Measurements from ENCODE around the gene XKR7.
A peak's percentile ranks its signal among the peaks of the same experiment; 100 is the strongest.

The XKR7 gene

GRCh38 chr20:32010666-32011065, 42.7 kb downstream of the XKR7 start:
- Histone ChIP-seq H3K27me3 (ENCODE audit: control insufficient read depth, insufficient read depth, low read length) (no peaks in the 10 kb centered on the region), H3K27ac (ENCODE audit: low read length) (no peak overlapping the region), H3K9me3 (ENCODE audit: control insufficient read depth, insufficient read depth, low read length) (no peaks in the 10 kb centered on the region), H3K4me1 (ENCODE audit: control insufficient read depth, insufficient read depth, low read length) (peaks cover 6% of the 10 kb centered on the region), H3K4me3 (ENCODE audit: low read length) (no peak overlapping the region), H3K36me3 (ENCODE audit: control insufficient read depth, insufficient read depth, low read length) (no peaks in the 10 kb centered on the region)
- no peak for DNase-seq (ENCODE audit: low read depth, low spot score)
- no CpG with 5 or more reads among the region's 8 CpGs for WGBS (ENCODE audit: insufficient coverage, insufficient read length)

DNA sequence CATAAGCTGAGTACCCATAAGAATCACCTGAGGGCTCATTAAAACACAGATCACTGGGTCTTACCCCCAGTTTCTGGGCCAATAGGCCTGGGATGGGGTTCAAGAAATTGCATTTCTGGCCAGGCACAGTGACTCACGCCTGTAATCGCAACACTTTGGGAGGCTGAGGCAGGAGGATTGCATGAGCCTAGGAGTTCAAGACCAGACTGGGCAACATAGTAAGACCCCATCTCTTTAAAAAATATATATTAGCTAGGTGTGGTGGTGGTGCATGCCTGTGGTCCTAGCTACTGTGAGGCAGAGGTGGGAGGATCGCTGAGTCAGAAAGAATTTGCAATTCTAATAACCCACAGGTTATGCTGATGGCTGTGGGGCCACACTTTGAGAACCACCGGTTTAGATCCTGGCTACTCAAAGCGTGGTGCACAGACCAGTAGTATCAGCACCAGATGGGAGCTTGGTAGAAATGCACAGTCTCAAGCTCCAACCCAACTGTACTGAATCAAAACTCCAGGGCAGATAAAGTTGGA, 44.3 kb downstream of the XKR7 start:
- Histone ChIP-seq H3K27ac (ENCODE audit: low read length) (no peak overlapping the region), H3K36me3 (ENCODE audit: control insufficient read depth, insufficient read depth, low read length) (no peaks in the 10 kb centered on the region), H3K9me3 (ENCODE audit: control insufficient read depth, insufficient read depth, low read length) (no peaks in the 10 kb centered on the region), H3K27me3 (ENCODE audit: control insufficient read depth, insufficient read depth, low read length) (no peaks in the 10 kb centered on the region), H3K4me3 (ENCODE audit: low read length) (no peak overlapping the region), H3K4me1 (ENCODE audit: control insufficient read depth, insufficient read depth, low read length) (peaks cover 2% of the 10 kb centered on the region)
- WGBS (ENCODE audit: insufficient coverage, insufficient read length), result no CpG with 5 or more reads among the region's 5 CpGs
- DNase-seq (ENCODE audit: low read depth, low spot score), result no peak

DNA sequence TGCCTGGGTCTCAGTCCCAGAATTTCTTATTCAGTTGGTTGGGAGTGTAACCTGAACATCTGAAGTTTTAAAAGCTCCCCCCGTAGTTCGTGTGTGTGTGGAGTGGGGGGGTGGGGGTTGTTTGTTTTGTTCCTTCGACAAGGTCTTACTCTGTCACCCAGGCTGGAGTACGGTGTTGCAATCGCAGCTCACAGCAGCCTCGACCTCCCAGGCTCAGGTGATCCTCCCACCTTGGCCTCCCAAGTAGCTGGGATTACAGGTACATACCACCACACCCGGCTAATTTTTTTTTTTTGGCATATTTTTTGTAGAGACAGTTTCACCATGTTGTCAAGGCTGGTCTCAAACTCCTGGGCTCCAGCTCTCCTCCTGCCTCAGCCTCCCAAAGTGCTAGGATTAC, 45.4 kb downstream of the XKR7 start:
- Histone ChIP-seq H3K9me3 (ENCODE audit: control insufficient read depth, insufficient read depth, low read length) (no peaks in the 10 kb centered on the region), H3K4me1 (ENCODE audit: control insufficient read depth, insufficient read depth, low read length) (no peaks in the 10 kb centered on the region; the same call in 1 of the 2 replicates), H3K27ac (ENCODE audit: low read length) (no peak overlapping the region), H3K27me3 (ENCODE audit: control insufficient read depth, insufficient read depth, low read length) (no peaks in the 10 kb centered on the region), H3K36me3 (ENCODE audit: control insufficient read depth, insufficient read depth, low read length) (no peaks in the 10 kb centered on the region), H3K4me3 (ENCODE audit: low read length) (no peak overlapping the region)
- no CpG with 5 or more reads among the region's 7 CpGs for WGBS (ENCODE audit: insufficient coverage, insufficient read length)
- DNase-seq (ENCODE audit: low read depth, low spot score), result no peak

- peak; percentile 87 for DNase-seq (ENCODE audit: low read depth, low spot score)
- no peaks in the 10 kb centered on the region for H3K36me3 ChIP-seq (ENCODE audit: control insufficient read depth, insufficient read depth, low read length)
- no peaks in the 10 kb centered on the region for H3K9me3 ChIP-seq (ENCODE audit: control insufficient read depth, insufficient read depth, low read length)
- H3K27ac ChIP-seq (ENCODE audit: low read length), result no peak overlapping the region
- H3K27me3 ChIP-seq (ENCODE audit: control insufficient read depth, insufficient read depth, low read length), result no peaks in the 10 kb centered on the region
- peak overlapping the region; percentile 2; the same call in 1 of the 2 replicates for H3K4me3 ChIP-seq (ENCODE audit: low read length)
- WGBS (ENCODE audit: insufficient coverage, insufficient read length), result no CpG with 5 or more reads among the region's 35 CpGs
- no peaks in the 10 kb centered on the region; the same call in 1 of the 2 replicates for H3K4me1 ChIP-seq (ENCODE audit: control insufficient read depth, insufficient read depth, low read length)
Observed at GRCh38 chr20:32017711-32018251, 49.8 kb downstream of the XKR7 start.

GRCh38 chr20:32018269-32019155, 50.6 kb downstream of the XKR7 start:
- no CpG with 5 or more reads among the region's 67 CpGs for WGBS (ENCODE audit: insufficient coverage, insufficient read length)

GRCh38 chr20:32019156-32019510, 51.2 kb downstream of the XKR7 start:
- peak overlapping the region; percentile 81; the same call in 1 of the 2 replicates for H3K4me3 ChIP-seq (ENCODE audit: low read length)
- H3K9me3 ChIP-seq (ENCODE audit: control insufficient read depth, insufficient read depth, low read length), result no peaks in the 10 kb centered on the region
- peak; percentile 27 for DNase-seq (ENCODE audit: low read depth, low spot score)
- H3K27me3 ChIP-seq (ENCODE audit: control insufficient read depth, insufficient read depth, low read length), result no peaks in the 10 kb centered on the region
- H3K36me3 ChIP-seq (ENCODE audit: control insufficient read depth, insufficient read depth, low read length), result no peaks in the 10 kb centered on the region
- H3K4me1 ChIP-seq (ENCODE audit: control insufficient read depth, insufficient read depth, low read length), result no peaks in the 10 kb centered on the region; the same call in 1 of the 2 replicates
- H3K27ac ChIP-seq (ENCODE audit: low read length), result no peak overlapping the region
- WGBS (ENCODE audit: insufficient coverage, insufficient read length), result no CpG with 5 or more reads among the region's 42 CpGs

More at GRCh38 chr20:32018269-32019155, 50.6 kb downstream of the XKR7 start:
- H3K4me3 ChIP-seq (ENCODE audit: low read length), result peak overlapping the region; percentile 81; the same call in 1 of the 2 replicates
- H3K36me3 ChIP-seq (ENCODE audit: control insufficient read depth, insufficient read depth, low read length), result no peaks in the 10 kb centered on the region
- no peaks in the 10 kb centered on the region for H3K27me3 ChIP-seq (ENCODE audit: control insufficient read depth, insufficient read depth, low read length)
- no peaks in the 10 kb centered on the region for H3K9me3 ChIP-seq (ENCODE audit: control insufficient read depth, insufficient read depth, low read length)
- DNase-seq (ENCODE audit: low read depth, low spot score), result peak; percentile 55
- H3K4me1 ChIP-seq (ENCODE audit: control insufficient read depth, insufficient read depth, low read length), result no peaks in the 10 kb centered on the region; the same call in 1 of the 2 replicates
- H3K27ac ChIP-seq (ENCODE audit: low read length), result no peak overlapping the region

DNA sequence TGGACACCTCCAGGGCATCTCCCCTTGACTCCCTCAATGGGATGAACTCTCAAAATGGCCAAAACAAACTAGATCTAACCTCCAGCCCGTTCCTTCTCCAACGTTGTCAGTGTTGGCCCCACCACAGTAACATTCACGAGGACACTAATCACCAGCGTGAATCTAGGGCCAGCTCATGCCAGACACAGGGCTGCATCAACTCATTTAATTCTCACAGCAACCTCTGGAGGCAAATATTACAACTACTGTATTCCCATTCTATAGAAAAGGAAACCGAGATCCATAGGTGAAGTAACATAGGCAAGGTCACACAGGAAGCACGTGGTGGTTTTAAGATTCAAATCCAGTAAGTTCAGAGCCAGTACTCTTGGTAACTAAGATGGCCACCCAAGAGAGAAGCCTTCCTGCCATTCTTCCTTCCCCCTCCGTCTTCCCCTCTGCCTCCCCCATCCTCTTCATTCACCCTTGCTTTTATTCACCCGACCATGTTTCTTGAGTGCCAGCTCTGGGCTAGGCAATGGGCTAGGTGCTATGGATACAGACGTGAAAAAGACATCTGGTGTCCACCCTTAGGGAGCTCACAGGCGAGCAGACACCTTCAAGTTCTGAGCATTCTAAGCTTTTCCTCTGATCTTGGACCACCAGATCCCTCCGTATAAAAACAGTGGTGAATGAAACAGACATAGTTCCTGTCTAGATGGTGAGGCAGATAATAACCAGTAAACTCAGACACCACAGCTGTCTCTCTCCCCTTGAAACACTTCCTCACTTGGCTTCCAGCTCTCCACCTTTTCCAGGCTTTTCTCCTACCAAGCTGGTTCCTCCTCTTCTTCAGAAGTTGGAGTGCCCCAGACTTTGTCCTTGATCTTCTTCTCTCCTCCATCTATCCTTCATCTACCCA, 51.9 kb downstream of the XKR7 start:
- DNase-seq (ENCODE audit: low read depth, low spot score), result no peak
- H3K27me3 ChIP-seq (ENCODE audit: control insufficient read depth, insufficient read depth, low read length), result no peaks in the 10 kb centered on the region
- peak overlapping the region; percentile 81; the same call in 1 of the 2 replicates for H3K4me3 ChIP-seq (ENCODE audit: low read length)
- no peaks in the 10 kb centered on the region; the same call in 1 of the 2 replicates for H3K4me1 ChIP-seq (ENCODE audit: control insufficient read depth, insufficient read depth, low read length)
- H3K9me3 ChIP-seq (ENCODE audit: control insufficient read depth, insufficient read depth, low read length), result no peaks in the 10 kb centered on the region
- no CpG with 5 or more reads among the region's 11 CpGs for WGBS (ENCODE audit: insufficient coverage, insufficient read length)
- no peak overlapping the region for H3K27ac ChIP-seq (ENCODE audit: low read length)
- H3K36me3 ChIP-seq (ENCODE audit: control insufficient read depth, insufficient read depth, low read length), result no peaks in the 10 kb centered on the region

- no CpG with 5 or more reads among the region's 4 CpGs for WGBS (ENCODE audit: insufficient coverage, insufficient read length)
- H3K36me3 ChIP-seq (ENCODE audit: control insufficient read depth, insufficient read depth, low read length), result no peaks in the 10 kb centered on the region
Observed at GRCh38 chr20:32021091-32021490, 53.1 kb downstream of the XKR7 start.

GRCh38 chr20:32024683-32025295, 56.8 kb downstream of the XKR7 start:
- DNase-seq (ENCODE audit: low read depth, low spot score), result no peak
- 0 out of 2 replicates have a peak, but pooled peaks cover 2% of the 10 kb centered on the region for H3K4me1 ChIP-seq (ENCODE audit: control insufficient read depth, insufficient read depth, low read length)
- H3K9me3 ChIP-seq (ENCODE audit: control insufficient read depth, insufficient read depth, low read length), result no peaks in the 10 kb centered on the region
- no peaks in the 10 kb centered on the region for H3K36me3 ChIP-seq (ENCODE audit: control insufficient read depth, insufficient read depth, low read length)
- H3K27me3 ChIP-seq (ENCODE audit: control insufficient read depth, insufficient read depth, low read length), result no peaks in the 10 kb centered on the region
- no CpG with 5 or more reads among the region's 6 CpGs for WGBS (ENCODE audit: insufficient coverage, insufficient read length)
- no peak overlapping the region for H3K27ac ChIP-seq (ENCODE audit: low read length)
- no peak overlapping the region for H3K4me3 ChIP-seq (ENCODE audit: low read length)

More at GRCh38 chr20:32021091-32021490, 53.1 kb downstream of the XKR7 start:
- no peak overlapping the region for H3K4me3 ChIP-seq (ENCODE audit: low read length)
- H3K27me3 ChIP-seq (ENCODE audit: control insufficient read depth, insufficient read depth, low read length), result no peaks in the 10 kb centered on the region
- H3K4me1 ChIP-seq (ENCODE audit: control insufficient read depth, insufficient read depth, low read length), result no peaks in the 10 kb centered on the region
- no peaks in the 10 kb centered on the region for H3K9me3 ChIP-seq (ENCODE audit: control insufficient read depth, insufficient read depth, low read length)
- H3K27ac ChIP-seq (ENCODE audit: low read length), result no peak overlapping the region
- DNase-seq (ENCODE audit: low read depth, low spot score), result no peak
